Epithelial cell of proximal tubule (primary cell): ENCODE measurements around the gene FABP6. TPM values are rescaled to one million over a fixed set of nuclear protein-coding genes. Genes with fewer than 3 reads are reported as not detected.
"Not testable (repeated sequence)": the region's sequence is repeated elsewhere in the genome, so short reads cannot be mapped to it uniquely, and the experiment has no call there.

ENCODE experiments used
- DNase-seq: peaks from one replicate; pipeline ENCODE4 v3.0.0-alpha.2; 2011; ENCODE audit warnings: low read depth
- H3K4me3 ChIP-seq: 2 replicates; pipeline ENCODE4 v1.5.1; 2011; ENCODE audit warnings: low read depth, mild to moderate bottlenecking, low read length
- CTCF ChIP-seq: conservative IDR thresholded peaks from 2 replicates; pipeline ENCODE4 v1.5.1; 2012; ENCODE audit warnings: low read depth, mild to moderate bottlenecking, low read length
- total RNA-seq: library from RNA; depleted of rRNA; stranded (reverse); fragments of >200 nt; gene quantifications from 2 replicates; pipeline ENCODE4 v1.2.3, GENCODE V29; 2015

The FABP6 gene
- total RNA-seq, 1 donor from 2014 or later = not detected

DNA sequence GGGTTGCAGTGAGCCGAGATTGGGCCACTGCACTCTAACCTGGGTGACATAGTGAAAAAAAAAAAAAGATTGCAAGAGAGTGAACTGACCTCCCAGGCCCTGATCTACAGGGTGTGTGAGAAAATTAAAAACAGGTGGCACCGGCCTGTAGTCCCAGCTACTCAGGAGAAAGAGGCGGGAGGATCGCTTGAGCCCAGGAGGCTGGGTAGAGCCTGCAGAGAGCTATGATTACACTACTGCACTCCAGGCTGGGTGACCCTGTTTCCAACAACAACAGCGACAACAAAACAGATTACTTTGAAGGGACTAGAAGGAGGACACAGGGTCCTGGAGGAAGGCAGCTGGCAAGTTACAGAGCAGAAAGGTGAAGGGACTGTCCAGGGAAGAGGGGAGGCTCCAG is 42.2 kb upstream of the FABP6 start:
- no peak for TF ChIP-seq CTCF
- no peak for DNase-seq
- H3K4me3 ChIP-seq = no peak overlapping the region

DNA sequence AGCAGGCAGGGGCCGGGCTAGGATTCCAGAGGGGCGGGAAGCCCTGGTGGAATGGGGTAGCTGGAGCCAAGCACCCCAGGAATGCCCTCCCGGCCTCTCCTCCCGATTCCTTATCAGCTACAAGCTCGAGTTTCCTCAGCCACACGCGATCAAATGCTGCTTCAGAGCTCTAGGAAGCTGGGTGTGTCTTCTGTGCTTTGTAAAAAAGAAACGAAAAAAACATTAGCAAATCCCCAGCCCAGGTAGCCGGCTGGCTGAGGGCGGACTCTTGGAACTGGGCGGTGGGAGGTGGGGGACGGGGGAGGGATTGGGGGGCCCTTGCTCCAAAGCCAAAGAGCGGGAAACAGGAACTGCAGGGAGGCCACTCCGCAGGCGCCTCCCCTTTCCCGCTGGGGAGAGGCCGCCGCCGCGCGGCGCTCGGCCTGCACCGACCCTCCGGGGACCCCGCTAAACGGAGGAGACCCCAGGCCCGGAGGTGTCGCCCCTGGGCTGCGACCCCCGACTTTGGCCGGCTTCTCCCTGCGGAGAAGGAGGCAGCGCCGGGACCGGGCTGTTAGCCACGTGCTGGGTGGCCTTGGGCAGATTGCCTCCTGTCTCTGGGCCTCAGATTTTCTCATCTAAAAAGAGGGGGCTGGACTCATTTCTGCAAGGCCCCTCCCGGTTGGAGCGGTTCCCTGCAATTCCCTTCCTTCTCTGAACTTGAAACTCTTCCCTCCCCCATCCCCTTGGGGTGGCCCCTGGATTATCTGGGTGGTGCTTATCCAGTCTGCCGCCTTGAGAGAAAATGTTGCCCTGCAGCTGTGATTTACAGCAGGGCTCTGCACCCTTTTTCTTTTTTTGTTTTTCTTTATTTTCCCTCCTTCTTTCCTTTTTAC is 40.9 kb upstream of the FABP6 start:
- no peak for DNase-seq
- H3K4me3 ChIP-seq = peak overlapping the region; percentile 57
- no peak for TF ChIP-seq CTCF

- TF ChIP-seq CTCF = no peak
- H3K4me3 ChIP-seq = no peak overlapping the region
- DNase-seq = no peak
Measured at GRCh38 chr5:160192424-160192823, 36.9 kb upstream of the FABP6 start.

DNA sequence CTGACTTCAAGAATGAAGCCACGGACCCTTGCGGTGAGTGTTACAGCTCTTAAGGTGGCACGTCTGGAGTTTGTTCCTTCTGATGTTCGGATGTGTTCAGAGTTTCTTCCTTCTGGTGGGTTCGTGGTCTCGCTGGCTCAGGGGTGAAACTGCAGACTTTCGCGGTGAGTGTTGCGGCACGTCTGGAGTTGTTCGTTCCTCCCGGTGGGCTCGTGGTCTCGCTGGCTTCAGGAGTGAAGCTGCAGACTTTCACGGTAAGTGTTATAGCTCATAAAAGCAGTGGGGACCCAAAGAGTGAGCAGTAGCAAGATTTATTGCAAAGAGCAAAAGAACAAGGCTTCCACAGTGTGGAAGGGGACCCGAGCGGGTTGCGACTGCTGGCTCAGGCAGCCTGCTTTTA is 36.2 kb upstream of the FABP6 start:
- not testable (repeated sequence) for H3K4me3 ChIP-seq, DNase-seq

GRCh38 chr5:160193790-160194189 is 35.5 kb upstream of the FABP6 start:
- not testable (repeated sequence) for DNase-seq, H3K4me3 ChIP-seq

- no peak for TF ChIP-seq CTCF
- H3K4me3 ChIP-seq = no peak overlapping the region
- no peak for DNase-seq
Measured at GRCh38 chr5:160197341-160198144, 31.8 kb upstream of the FABP6 start.

DNA sequence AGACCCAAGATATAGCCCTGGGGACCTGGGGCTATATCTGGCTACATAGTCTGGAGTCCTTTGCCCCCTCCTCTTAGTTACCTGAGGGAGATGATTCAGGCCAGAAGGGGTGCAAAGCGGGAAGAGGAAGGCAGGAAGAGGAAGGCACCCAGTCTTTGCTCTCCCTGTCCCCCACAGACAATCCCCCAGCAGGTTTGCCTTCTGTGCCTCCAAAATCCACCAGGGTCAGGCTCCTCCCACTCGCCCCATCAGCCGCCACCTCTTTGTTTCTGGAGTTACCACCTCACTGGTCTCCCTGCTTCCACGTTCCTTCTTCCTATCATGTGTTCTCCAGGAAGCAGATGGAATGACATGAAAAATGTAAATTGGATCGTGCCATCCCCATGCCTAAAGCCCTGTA is 31.2 kb upstream of the FABP6 start:
- no peak for DNase-seq
- no peak for TF ChIP-seq CTCF
- no peak overlapping the region for H3K4me3 ChIP-seq
